Activated T-helper 1 cell treated with anti-CD3 and anti-CD28 coated beads, Interleukin-2, amount 50 U/mL, for 16 hours (primary cell): Measurements from ENCODE around the gene ANO1.

Experiments
- DNase-seq, 2 donors: peaks; one replicate each; pipeline ENCODE4 v3.0.0-alpha.2; 2020; ENCODE audit warnings: low read depth in 1 of 2, low spot score in 1 of 2

Gene ANO1

GRCh38 chr11:70113801-70114200 is 35.7 kb downstream of the ANO1 start:
- no peak for DNase-seq

DNA sequence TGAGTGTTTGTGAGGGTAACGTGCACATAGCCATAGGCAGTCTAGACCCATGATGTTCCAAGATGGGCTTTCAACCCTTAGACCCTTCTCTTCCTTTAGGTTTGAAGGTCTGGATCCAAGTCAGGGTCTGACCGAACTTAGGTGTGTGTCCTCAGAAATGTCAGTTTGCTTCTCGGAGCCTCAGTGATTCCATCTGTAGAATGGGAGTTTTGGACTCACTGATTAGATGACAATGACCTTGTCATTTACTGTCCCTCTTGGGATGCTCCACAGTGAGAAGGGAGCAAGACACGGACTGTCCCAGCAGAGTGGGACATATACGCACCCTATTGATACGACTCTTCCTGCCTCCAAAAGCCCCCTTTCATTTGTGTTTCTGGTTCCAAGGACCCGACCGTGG is 37.7 kb downstream of the ANO1 start:
- DNase-seq, result no peak

- no peak for DNase-seq
Observed at GRCh38 chr11:70116386-70117065, 38.4 kb downstream of the ANO1 start.

- no peak for DNase-seq
Observed at GRCh38 chr11:70117567-70118145, 39.5 kb downstream of the ANO1 start.

DNA sequence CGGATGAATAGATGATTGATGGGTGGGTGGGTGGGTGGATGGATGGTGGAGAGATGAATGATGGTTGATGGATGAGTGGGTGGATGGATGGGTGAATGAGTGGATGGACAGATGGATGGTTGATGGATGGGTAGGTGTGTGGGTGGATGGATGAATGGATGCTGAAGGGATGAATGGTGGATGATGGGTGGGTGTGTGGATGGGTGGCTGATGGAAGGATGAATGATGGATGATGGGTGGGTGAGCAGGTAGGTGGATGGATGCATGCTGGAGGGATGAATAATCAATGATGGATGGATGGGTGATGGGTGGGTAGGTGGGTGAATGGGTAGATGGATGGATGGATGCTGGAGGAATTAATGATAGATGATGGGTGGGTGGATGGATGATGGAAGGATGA is 40.5 kb downstream of the ANO1 start:
- DNase-seq, result no peak

DNA sequence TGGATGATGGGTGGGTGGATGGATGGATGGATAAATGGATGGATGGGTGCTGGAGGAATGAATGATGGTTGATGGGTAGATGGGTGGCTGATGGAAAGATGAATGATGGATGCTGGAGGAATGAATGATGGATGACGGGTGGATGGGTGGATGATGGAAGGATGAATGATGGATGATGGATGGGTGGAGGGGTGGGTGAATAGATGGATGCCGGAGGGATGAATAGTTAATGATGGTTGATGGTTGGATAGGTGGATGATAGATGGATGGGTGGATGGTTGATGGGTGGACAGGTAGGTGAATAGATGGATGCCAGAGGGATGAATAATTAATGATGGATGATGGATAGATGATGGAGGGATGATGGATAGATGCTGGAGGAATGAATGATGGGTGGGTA is 41.4 kb downstream of the ANO1 start:
- DNase-seq, result no peak

DNA sequence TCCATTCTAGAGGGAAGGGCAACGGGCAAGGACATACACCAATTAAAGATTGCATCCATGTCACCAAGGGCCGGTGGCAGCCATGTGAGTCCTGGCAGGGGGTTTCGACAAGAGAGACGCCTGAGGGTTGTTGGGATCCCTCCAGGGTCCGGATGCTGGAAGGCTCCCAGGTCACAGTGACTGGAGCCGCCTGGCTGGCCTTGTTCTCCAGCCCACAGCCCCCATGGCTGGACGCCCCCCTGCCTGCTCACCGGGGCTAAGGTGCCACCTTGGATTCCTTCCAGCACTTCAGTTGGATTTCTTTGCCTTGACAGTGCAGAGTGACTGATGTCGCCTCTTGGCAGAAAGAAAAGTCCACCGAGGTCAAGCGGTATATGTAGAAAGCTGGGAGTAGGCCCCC is 42.6 kb downstream of the ANO1 start:
- DNase-seq, result no peak

GRCh38 chr11:70122490-70123198 is 44.5 kb downstream of the ANO1 start:
- DNase-seq, result no peak

- no peak for DNase-seq
Observed at GRCh38 chr11:70123711-70124110, 45.6 kb downstream of the ANO1 start.

GRCh38 chr11:70124321-70125000 is 46.3 kb downstream of the ANO1 start:
- DNase-seq, result no peak

GRCh38 chr11:70126494-70126893 is 48.4 kb downstream of the ANO1 start:
- no peak for DNase-seq

- no peak for DNase-seq
Observed at GRCh38 chr11:70127653-70128434, 49.7 kb downstream of the ANO1 start.

GRCh38 chr11:70128435-70128906 is 50.4 kb downstream of the ANO1 start:
- DNase-seq, result no peak

DNA sequence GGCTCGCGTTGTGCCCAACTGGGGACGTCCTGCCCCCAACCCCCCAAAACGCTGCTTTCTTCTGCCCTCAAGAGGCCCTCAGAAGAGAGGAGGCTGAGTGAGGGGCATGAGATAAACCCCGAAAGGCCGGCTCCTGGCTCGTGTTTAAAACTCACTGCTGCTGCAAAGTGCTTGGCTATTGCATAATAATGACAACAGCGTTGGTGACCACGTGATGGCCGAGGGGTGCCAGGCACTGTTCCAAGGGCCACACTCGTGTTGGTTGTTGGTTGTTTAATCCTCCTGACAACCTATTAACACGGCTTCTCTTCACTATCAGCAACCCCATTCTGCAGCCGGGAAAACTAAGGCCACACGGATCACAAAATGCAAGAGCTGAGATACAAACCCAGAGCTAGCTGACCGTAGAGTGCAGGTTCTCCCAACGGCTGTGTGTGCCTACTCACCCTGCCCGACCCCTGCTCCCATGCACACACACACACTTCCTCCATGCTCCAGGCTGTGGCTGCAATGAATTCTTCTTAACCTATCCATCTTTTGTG is 51.0 kb downstream of the ANO1 start:
- DNase-seq, result no peak

GRCh38 chr11:70130636-70131035 is 52.5 kb downstream of the ANO1 start:
- no peak for DNase-seq

DNA sequence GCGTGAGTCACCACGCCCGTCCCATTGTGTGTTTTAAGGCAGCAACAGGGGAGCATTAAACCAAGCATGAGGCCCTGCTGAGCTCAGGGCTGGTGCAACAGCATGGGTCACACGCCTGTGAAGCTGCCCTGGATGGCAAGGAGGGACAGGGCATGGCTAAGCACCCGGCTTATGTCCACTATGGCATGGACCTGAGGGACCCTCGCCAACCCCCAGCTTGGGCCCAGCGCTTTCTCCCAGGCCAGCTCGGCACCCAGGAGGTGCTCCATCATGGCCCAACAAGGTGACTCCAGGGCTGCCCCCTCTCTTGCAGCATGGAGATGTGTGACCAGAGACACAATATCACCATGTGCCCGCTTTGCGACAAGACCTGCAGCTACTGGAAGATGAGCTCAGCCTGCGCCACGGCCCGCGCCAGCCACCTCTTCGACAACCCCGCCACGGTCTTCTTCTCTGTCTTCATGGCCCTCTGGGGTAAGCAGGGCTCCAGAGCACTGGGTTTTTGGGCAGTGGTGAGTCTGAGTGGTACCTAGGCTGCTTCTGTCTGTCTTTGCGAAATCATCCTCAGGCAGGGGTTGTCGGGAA is 53.6 kb downstream of the ANO1 start:
- DNase-seq, result no peak

DNA sequence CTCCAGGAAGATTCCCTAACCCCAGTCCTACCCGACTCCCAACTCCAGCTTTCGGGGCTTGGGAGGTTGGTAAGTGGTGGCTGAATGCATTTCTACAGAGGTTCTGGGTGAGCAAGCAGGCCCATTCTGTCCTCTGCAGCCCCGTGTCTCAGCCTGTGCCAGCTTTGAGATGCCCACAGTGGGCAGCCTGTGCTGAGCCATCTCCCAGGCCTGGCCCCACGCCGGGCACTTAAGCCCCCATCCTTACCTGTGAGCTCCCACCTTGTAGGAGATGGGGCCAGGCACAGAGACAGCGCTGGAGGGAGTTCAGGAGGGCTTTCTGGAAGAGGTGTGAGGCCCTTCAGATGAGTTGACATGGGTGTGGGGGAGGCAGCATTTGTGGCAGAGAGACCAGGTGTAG is 54.5 kb downstream of the ANO1 start:
- no peak for DNase-seq

DNA sequence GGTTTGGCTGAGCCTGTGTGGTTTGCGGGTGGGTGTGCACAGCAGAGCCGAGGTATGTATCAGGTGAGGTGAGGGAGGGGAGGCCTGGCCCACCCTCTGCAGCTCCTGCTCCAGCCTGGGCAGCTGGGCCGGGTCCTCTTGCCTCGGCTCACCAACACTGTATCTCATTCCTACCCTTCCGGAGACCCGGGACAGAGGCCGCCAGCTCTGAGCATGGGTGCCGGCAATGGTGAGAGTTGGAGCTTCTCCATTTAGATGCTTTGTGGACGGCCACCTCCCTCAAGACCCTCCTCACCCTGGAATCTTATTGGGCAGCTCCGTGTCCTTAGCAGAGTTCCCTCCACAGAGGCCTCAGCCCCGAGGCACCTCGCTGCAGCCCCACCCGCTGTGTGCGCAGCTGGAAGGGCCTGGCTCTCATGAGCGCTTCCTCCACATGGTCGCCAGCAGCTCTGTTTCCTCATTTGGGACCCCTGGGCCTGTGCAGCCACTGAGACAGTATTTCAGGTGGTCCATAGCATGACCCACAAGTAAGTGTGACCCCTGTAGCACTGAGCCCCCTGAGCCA is 55.7 kb downstream of the ANO1 start:
- no peak for DNase-seq

GRCh38 chr11:70134490-70134889 is 56.4 kb downstream of the ANO1 start:
- no peak for DNase-seq

- DNase-seq, result no peak
Observed at GRCh38 chr11:70135142-70135541, 57.0 kb downstream of the ANO1 start.
